WTC11 (cell line): Measurements from ENCODE around the gene FLRT1. TPM values are rescaled to one million over a fixed set of nuclear protein-coding genes. Genes with fewer than 3 reads are reported as not detected.

ENCODE experiments used
- ATAC-seq: fragments of 200-7000 bp; cut with Tn5 transposase; 2 replicates; pipeline ENCODE4 v1.10.0; 2021; ENCODE audit warnings: mild to moderate bottlenecking, moderate library complexity
- CTCF ChIA-PET: fragments of 300-600 bp; sonication (Branson Sonifier 250); formaldehyde crosslinking; loops from one replicate; lab custom pipeline; 2021; ENCODE audit warnings: antibody characterized with exemption; lab: Charles Lee
- POLR2A ChIA-PET: fragments of 350-600 bp; sonication (Branson Sonifier 250); formaldehyde crosslinking; loops from one replicate; lab custom pipeline; 2021; ENCODE audit warnings: antibody characterized with exemption; lab: Charles Lee
- DNase-seq: peaks from one replicate; pipeline ENCODE4 v3.0.0; 2021; ENCODE audit warnings: low spot score
- H3K27ac Mint-ChIP-seq: 2 replicates; pipeline ENCODE4 v1.8.0; 2021; ENCODE audit warnings: mixed read lengths
- H3K27me3 Mint-ChIP-seq: 2 replicates; pipeline ENCODE4 v1.8.0; 2021; ENCODE audit warnings: low read depth, mild to moderate bottlenecking, moderate library complexity, mixed read lengths
- H3K36me3 Mint-ChIP-seq: 2 replicates; pipeline ENCODE4 v1.8.0; 2021; ENCODE audit warnings: mixed read lengths
- H3K4me1 Mint-ChIP-seq: 2 replicates; pipeline ENCODE4 v1.8.0; 2022; ENCODE audit warnings: mixed read lengths
- H3K4me3 Mint-ChIP-seq: 2 replicates; pipeline ENCODE4 v1.8.0; 2021; ENCODE audit warnings: mild to moderate bottlenecking, moderate library complexity, mixed read lengths
- H3K9me3 Mint-ChIP-seq: 2 replicates; pipeline ENCODE4 v1.8.0; 2021; ENCODE audit warnings: mixed read lengths
- AFF4 ChIP-seq: sonication (generic); formaldehyde crosslinking; IDR thresholded peaks from 2 replicates; pipeline ENCODE4 v1.8.1; 2023; ENCODE audit warnings: mild to moderate bottlenecking, missing genetic modification reagents, borderline replicate concordance
- ATF3 ChIP-seq: sonication (generic); formaldehyde crosslinking; conservative IDR thresholded peaks from 2 replicates; pipeline ENCODE4 v1.8.1; 2022; ENCODE audit warnings: mild to moderate bottlenecking, missing genetic modification reagents
- ESRRA ChIP-seq: sonication (generic); formaldehyde crosslinking; IDR thresholded peaks from 2 replicates; pipeline ENCODE4 v1.8.1; 2022; ENCODE audit warnings: mild to moderate bottlenecking, missing genetic modification reagents, borderline replicate concordance
- ETV6 ChIP-seq: sonication (generic); formaldehyde crosslinking; IDR thresholded peaks from 2 replicates; pipeline ENCODE4 v1.8.1; 2022; ENCODE audit warnings: mild to moderate bottlenecking, missing genetic modification reagents
- GTF2I ChIP-seq: fragments of 250-450 bp; sonication (Bioruptor Pico); conservative IDR thresholded peaks from 2 replicates; pipeline ENCODE4 v1.4.0; 2021; ENCODE audit warnings: mild to moderate bottlenecking
- NR2C2 ChIP-seq: sonication (generic); formaldehyde crosslinking; IDR thresholded peaks from 2 replicates; pipeline ENCODE4 v1.8.0; 2022; ENCODE audit warnings: mild to moderate bottlenecking, missing genetic modification reagents
- SP1 ChIP-seq: sonication (generic); formaldehyde crosslinking; conservative IDR thresholded peaks from 2 replicates; pipeline ENCODE4 v1.8.1; 2022; ENCODE audit warnings: missing genetic modification reagents
- ZBTB21 ChIP-seq: sonication (generic); formaldehyde crosslinking; IDR thresholded peaks from 2 replicates; pipeline ENCODE4 v1.8.1; 2023; ENCODE audit warnings: mild to moderate bottlenecking, missing genetic modification reagents, borderline replicate concordance
- ZNF138 ChIP-seq: sonication (generic); formaldehyde crosslinking; conservative IDR thresholded peaks from 2 replicates; pipeline ENCODE4 v1.8.1; 2022; ENCODE audit warnings: mild to moderate bottlenecking, moderate library complexity, missing genetic modification reagents
- ZNF232 ChIP-seq: sonication (generic); formaldehyde crosslinking; IDR thresholded peaks from 2 replicates; pipeline ENCODE4 v1.8.0; 2022; ENCODE audit warnings: mild to moderate bottlenecking, missing genetic modification reagents
- ZNF396 ChIP-seq: fragments of 250-450 bp; sonication (Bioruptor Pico); IDR thresholded peaks from 2 replicates; pipeline ENCODE4 v1.8.0; 2021; ENCODE audit warnings: mild to moderate bottlenecking, moderate library complexity, borderline replicate concordance
- total RNA-seq: library from RNA; stranded (reverse); gene quantifications from 3 replicates; pipeline ENCODE4 v1.2.3, GENCODE V29; 2021

Gene FLRT1
- total RNA-seq, 1 experiment from 2014 or later = 0.20 TPM

- no peak for TF ChIP-seq AFF4 (CRISPR knock-in tag)
- no peak for TF ChIP-seq ZNF232 (CRISPR knock-in tag)
- TF ChIP-seq ZNF396 (CRISPR knock-in tag) = no peak
- TF ChIP-seq SP1 = no peak
- no peak for TF ChIP-seq ETV6 (CRISPR knock-in tag)
- no peak for TF ChIP-seq ZNF138 (CRISPR knock-in tag)
These were observed 48.6 kb downstream of the FLRT1 start (continued) for GRCh38 chr11:64084146-64084950.

- Mint-ChIP-seq H3K27ac (no peak overlapping the region), H3K9me3 (no peaks in the 10 kb centered on the region), H3K4me1 (peaks cover 4% of the 10 kb centered on the region), H3K36me3 (no peaks in the 10 kb centered on the region), H3K27me3 (peaks cover 50% of the 10 kb centered on the region), H3K4me3 (no peak overlapping the region)
- no peak for DNase-seq
- ChIA-PET CTCF (interaction anchor here (1.4 to 3.5 kb wide), 2 partner anchors 63 to 78 kb away, joined by 5 to 23 read pairs; no protein-coding TSS in a partner anchor), POLR2A (no interaction called here)
- TF ChIP-seq ZBTB21 (CRISPR knock-in tag) (no peak), NR2C2 (CRISPR knock-in tag) (no peak), ESRRA (CRISPR knock-in tag) (no peak), ATF3 (no peak), GTF2I (no peak)
- ATAC-seq = no peak
These were observed 49.4 kb downstream of the FLRT1 start for GRCh38 chr11:64084951-64085710.

Other genes with a start within 250 kb of the FLRT1 start
- 93.8 to 108 TPM (median 106 TPM) in 3 replicates for gene SPINDOC, start 222.5 kb upstream of the FLRT1 start, total RNA-seq
- gene MARK2, start 196.8 kb upstream of the FLRT1 start, total RNA-seq = 50.8 to 57.4 TPM (median 51.4 TPM) in 3 replicates
- gene RCOR2, start 118.8 kb upstream of the FLRT1 start, total RNA-seq = 77.4 to 98.3 TPM (median 92.0 TPM) in 3 replicates
- gene NAA40, start 96.9 kb upstream of the FLRT1 start, total RNA-seq = 31.1 to 32.7 TPM (median 31.8 TPM) in 3 replicates
- 518 to 587 TPM (median 554 TPM) in 3 replicates for gene COX8A, start 61.3 kb upstream of the FLRT1 start, total RNA-seq
- 94.3 to 112 TPM (median 99.3 TPM) in 3 replicates for gene OTUB1, start 49.5 kb upstream of the FLRT1 start, total RNA-seq
- 36.9 to 54.4 TPM (median 52.9 TPM) in 3 replicates for gene MACROD1, start 130.2 kb downstream of the FLRT1 start, total RNA-seq
- gene STIP1, start 150.2 kb downstream of the FLRT1 start, total RNA-seq = 291 to 296 TPM (median 296 TPM) in 3 replicates
- 3.8 to 8.2 TPM (median 3.8 TPM) in 3 replicates for gene FERMT3, start 170.8 kb downstream of the FLRT1 start, total RNA-seq
- 52.3 to 58.8 TPM (median 53.2 TPM) in 3 replicates for gene TRPT1, start 190.3 kb downstream of the FLRT1 start, total RNA-seq
- gene NUDT22, start 190.3 kb downstream of the FLRT1 start, total RNA-seq = 59.1 to 64.4 TPM (median 60.1 TPM) in 3 replicates
- gene DNAJC4, start 194.6 kb downstream of the FLRT1 start, total RNA-seq = 26.0 to 27.2 TPM (median 27.1 TPM) in 3 replicates
- gene VEGFB, start 198.7 kb downstream of the FLRT1 start, total RNA-seq = 51.7 to 62.2 TPM (median 59.7 TPM) in 3 replicates
- 57.2 to 65.9 TPM (median 61.7 TPM) in 3 replicates for gene FKBP2, start 205.2 kb downstream of the FLRT1 start, total RNA-seq
- gene PPP1R14B, start 211.0 kb downstream of the FLRT1 start, total RNA-seq = 435 to 471 TPM (median 458 TPM) in 3 replicates
- 80.0 to 97.4 TPM (median 82.2 TPM) in 3 replicates for gene PLCB3, start 215.6 kb downstream of the FLRT1 start, total RNA-seq
- 30.5 to 34.7 TPM (median 31.3 TPM) in 3 replicates for gene BAD, start 248.7 kb downstream of the FLRT1 start, total RNA-seq
- 51.1 to 53.8 TPM (median 51.8 TPM) in 3 replicates for gene GPR137, start 249.9 kb downstream of the FLRT1 start, total RNA-seq